HG03108 (cell line): Measurements from ENCODE around the gene DMAP1.

Experiments
- ATAC-seq: cut with Tn5 transposase; IDR thresholded peaks from one replicate; pipeline ENCODE4 v1.9.1; 2021; ENCODE audit warnings: moderate library complexity; ENCODE audit not compliant: unreplicated experiment

Gene DMAP1

GRCh38 chr1:44228218-44228617 is 14.9 kb downstream of the DMAP1 start:
- ATAC-seq: no peak

DNA sequence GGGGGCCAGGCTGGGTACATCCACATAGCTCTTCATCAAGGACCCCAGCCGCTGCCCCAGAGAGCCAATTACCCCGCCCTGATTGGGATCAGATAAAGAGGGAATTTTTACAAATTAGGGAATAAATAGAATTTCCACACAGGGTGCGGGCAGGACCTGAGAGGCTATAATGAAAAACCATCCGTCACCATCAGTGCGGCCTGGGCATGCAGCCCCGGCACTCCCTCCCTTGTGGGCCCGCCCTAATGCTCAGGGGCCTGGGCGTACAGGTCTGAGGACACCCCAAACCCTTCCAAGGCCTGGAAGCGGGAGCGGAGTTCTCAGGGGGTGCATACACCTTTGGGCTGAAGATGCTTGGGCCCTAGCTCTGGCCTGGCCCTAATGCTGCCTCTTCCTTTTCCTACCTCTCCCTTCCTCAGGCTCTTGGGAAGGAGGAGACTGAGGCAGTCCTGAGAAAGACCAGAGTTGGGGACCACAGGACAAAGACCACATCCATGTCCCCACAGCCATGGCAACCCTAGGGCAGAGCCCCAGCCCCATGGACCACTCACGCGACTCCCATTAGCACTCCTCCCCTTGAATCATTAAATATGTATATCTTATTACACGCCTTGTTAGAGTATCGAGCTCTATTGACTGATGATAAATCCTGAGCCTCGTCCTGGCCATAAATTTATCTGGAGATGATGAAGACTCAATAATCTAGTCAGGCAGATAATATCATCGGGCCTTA is 16.3 kb downstream of the DMAP1 start:
- ATAC-seq: no peak

- no peak for ATAC-seq
These were observed 17.5 kb downstream of the DMAP1 start for GRCh38 chr1:44230796-44231195.

DNA sequence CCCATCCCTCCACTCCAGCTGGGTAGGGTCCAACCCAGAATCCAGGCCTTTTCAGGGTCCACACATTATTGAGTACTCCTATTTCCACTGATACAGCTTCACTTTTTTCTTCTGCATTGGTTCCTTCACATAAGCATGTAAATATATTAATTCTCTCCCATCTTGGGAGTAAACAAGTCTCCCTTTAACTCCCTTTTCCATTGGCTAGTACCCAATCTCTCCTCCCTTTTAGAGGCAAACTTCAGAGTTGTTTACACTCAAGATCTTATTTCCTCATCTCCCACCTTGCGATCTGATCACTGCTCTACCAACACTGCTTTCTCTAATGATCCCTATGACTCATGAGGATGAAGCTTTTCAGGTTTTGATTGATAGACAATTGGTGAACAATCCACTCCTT is 20.3 kb downstream of the DMAP1 start:
- ATAC-seq: no peak

- no peak for ATAC-seq
These were observed 22.5 kb downstream of the DMAP1 start for GRCh38 chr1:44235808-44236207.

GRCh38 chr1:44236490-44237272 is 23.4 kb downstream of the DMAP1 start:
- no peak for ATAC-seq

- ATAC-seq: no peak
These were observed 24.6 kb downstream of the DMAP1 start for GRCh38 chr1:44237721-44238457.

- ATAC-seq: no peak
These were observed 25.4 kb downstream of the DMAP1 start for GRCh38 chr1:44238660-44239059.

DNA sequence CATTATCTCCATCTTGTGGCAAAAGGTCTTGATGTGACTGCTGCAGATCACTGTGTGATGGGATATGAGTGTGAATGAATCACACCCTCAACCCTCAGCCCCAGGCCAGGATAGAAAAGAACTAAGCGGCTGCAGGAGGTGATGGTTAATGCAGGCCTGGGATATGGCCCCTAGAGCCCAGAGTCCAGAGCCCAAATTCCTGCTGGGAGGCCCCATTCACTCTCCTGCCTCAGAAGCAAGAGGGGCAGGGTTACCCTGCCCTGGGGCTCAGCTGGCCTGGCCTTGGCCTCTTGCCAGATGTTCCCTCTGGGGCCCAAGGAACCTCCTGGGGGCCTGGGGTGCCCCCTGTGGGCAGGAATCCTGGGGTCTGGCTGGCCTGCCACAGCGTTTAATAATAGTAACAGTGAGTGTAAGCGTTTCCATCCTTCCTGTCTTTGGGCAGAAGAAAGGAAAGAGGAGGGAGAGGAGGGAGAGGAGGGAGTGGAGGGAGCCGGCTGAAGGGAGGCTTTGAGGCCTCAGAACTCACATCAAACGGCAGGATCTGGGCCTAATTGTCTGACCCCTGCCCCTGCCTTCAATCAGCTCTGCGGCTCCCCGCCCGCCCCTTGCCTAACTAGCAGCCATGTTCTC is 26.2 kb downstream of the DMAP1 start:
- no peak for ATAC-seq

- no peak for ATAC-seq
These were observed 26.7 kb downstream of the DMAP1 start for GRCh38 chr1:44239961-44240371.

GRCh38 chr1:44240802-44241671 is 27.8 kb downstream of the DMAP1 start:
- no peak for ATAC-seq

- ATAC-seq: no peak
These were observed 29.5 kb downstream of the DMAP1 start for GRCh38 chr1:44242746-44243145.

GRCh38 chr1:44243782-44244495 is 30.7 kb downstream of the DMAP1 start:
- no peak for ATAC-seq

DNA sequence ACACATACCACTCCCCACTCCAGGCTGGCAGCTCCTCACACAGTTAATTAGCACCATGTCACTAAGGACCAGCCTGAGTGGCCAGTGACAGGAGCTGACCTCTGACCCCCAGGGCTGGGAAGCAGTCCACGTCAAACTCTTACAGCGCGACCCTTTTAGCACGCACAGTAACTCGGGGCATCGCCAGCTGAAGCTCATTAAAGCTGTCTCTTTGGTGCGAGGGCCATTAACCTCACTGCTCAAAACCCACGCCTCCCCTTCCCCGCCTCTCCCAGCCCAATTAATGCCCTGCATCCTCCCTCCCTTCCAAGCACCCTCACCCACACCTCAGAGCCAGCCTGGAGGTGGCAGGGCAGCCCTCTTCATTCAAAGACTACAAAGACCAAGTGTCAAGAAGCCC is 31.7 kb downstream of the DMAP1 start:
- no peak for ATAC-seq

- no peak for ATAC-seq
These were observed 33.5 kb downstream of the DMAP1 start for GRCh38 chr1:44246806-44247205.

DNA sequence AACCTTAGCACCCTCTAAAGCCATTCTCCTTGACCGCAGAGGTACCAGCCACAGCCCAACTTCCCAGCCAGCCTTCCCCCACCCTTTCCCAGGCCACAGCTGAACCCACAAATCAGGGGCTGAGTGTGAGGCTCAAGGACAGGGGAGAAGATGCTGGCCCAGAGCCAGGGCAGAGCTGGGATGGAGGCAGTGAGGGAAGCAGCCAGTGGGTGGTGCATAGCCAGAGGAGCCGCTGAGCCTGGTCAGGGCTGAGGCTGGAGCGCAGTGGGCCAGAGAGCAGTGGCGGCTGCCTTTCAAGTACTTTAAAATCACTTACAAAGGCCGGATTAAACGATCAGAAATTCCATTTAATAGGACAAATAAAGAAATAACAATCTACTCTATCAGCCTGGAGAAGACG is 36.3 kb downstream of the DMAP1 start:
- ATAC-seq: no peak

GRCh38 chr1:44250068-44250781 is 37.0 kb downstream of the DMAP1 start:
- ATAC-seq: no peak

DNA sequence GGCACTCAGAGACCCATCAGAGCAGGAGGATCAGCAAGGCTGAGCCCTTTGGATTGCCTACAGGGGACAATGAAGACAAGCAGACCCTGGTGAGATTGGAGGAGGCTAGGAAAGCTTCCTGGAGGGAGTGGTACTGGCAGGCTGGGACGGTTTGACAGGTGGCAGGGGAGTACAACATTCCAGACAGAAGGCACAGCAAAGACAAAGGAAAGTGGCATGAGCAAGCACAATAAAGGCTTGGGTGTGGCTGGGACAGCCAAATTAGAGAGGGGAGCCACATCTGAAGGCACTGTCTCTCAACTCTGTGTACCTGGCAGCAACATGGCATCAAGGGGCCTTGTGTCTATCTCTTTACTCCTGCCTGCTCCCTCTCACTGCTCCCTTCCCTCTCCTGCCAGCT is 38.2 kb downstream of the DMAP1 start:
- ATAC-seq: no peak
